HG02588 (cell line): ENCODE data around the gene HARS2.
"Not testable (repeated sequence)": the region's sequence is repeated elsewhere in the genome, so short reads cannot be mapped to it uniquely, and the experiment has no call there.

Experiments used
- ATAC-seq: cut with Tn5 transposase; IDR thresholded peaks from one replicate; pipeline ENCODE4 v1.9.1; 2021; ENCODE audit warnings: mild to moderate bottlenecking, moderate library complexity; ENCODE audit not compliant: unreplicated experiment

The HARS2 gene

DNA sequence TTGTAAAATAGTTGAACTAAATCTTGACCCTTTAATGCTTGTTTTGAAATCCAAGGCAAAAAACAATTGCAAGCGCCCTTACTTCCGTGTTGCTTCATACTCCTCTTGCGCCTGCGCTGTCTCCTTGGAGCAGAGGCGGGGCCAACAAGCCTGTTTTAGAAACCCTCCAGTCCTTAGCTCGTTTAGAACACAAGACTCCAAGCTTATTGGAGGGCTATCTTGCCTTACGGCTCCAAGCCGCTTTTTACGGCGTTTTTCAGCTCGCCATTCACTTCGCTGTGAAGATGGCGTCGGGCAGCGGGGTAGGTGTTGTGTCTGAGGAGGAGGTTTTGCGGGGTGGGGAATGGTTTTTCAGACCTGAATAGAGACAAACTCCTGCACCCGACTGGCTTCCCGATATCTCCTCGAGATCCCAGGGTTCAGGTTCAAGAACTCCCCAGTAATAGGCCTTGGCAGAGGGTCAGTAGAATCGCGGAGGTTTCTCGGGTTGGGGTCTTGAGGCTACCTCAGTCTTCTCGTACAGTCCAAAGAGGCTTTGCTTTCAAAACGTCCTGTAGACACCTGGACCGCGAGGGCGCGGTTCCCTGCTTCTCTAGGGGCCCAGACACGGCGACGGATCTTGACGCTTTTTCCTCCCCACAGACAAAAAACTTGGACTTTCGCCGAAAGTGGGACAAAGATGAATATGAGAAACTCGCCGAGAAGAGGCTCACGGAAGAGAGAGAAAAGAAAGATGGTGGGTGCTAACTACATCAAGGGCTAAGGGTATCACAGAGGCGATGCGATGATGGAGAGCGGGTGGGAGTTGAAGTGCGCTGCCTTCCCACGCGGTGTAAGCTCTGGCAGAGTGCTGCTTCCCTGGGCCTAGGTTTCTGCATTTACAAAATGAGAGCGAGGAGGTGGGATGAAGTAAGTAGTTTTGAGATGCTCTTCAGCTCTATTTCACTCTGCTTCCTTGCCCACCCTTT lies 9.2 kb downstream of the HARS2 start, which contains the start of gene ZMAT2:
Gene ZMAT2 (plus strand): TSS at position 271 of the 968 bp plus-strand sequence. CDS start 14 bp downstream, at position 285.
- peak; percentile 97 for ATAC-seq

DNA sequence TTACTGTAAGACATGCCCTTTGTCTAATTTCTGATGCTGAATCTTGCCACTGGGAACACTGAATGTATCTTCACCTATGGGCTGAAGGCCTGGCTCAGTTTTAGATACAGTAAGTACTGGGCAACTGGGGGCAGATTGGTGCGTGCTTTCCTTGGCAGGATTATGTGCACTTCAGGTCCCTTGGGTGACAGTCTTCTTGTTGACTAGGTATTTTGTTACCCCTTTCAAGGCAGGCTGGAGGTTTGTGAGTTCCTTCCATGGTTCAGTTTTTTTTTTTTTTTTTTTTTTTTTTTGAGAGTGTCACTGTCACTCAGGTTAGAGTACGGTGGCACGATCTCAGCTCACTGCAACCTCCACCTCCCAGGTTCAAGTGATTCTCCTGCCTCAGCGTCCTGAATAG lies 16.6 kb downstream of the HARS2 start:
- no peak for ATAC-seq

DNA sequence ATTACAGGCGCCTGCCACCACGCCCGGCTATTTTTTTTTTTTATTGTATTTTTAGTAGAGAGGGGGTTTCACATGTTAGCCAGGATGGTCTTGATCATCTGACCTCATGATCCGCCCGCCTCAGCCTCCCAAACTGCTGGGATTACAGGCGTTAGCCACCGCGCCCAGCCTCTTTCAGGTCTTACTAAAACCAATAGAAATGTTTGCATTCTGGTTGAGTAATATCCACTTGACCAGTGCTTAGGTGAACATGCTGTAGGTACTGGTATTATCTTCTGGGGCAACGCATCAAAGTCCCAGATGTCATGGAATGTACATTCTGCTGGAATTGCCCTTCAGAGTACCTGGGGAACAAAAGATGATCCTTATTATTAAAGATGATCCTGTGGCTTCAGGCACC lies 17.5 kb downstream of the HARS2 start:
- ATAC-seq = not testable (repeated sequence)

DNA sequence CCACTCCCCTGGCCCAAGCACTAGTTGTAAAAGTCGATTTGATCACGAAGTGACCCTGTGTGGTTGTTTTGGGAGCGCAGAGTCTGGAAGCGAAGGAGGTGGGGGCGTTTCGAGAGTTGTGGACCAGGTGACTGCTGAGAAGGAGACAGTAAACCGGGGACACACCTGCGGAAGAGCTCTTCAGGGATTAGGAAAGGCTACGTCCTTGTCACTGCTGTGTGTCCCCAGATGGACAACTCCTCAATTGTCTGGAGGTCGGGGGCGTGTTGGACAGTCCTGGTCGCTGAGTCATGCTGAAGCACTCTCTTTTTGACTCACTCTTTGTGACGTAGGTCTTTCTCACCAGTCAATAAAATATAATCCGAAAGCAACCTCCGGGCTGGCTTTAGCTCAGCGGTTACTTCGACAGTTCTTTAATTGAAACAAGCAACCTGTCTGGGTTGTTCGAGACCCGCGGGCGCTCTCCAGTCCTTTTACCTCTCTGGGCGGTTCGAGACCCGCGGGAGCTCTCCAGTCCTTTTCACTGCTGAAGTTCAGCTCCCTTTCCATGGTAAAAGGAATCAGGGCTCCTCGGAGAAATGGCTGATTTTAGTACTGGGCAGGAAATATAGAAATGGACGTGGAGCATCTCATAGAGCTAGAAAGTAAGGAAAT lies 19.8 kb downstream of the HARS2 start:
- peak; percentile 89 for ATAC-seq

DNA sequence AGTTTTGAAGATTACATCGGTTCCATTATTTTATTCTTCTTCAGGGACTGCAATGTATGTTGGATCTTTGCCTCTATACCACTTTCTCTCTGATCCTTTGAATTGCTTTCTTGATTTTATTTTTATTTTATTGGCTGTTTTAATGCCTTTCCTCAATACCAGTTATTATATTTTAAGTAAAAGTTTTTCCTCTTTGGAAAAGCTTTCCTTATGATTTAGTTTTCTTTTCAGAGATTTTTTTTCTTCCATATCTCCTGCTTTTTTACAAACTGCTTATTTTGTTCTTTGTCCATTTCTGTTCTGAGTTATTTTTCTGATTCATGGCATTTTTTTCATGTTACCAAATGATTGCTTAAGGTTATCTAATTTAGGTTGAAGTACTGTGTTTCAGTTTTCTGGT lies 20.5 kb downstream of the HARS2 start:
- no peak for ATAC-seq

DNA sequence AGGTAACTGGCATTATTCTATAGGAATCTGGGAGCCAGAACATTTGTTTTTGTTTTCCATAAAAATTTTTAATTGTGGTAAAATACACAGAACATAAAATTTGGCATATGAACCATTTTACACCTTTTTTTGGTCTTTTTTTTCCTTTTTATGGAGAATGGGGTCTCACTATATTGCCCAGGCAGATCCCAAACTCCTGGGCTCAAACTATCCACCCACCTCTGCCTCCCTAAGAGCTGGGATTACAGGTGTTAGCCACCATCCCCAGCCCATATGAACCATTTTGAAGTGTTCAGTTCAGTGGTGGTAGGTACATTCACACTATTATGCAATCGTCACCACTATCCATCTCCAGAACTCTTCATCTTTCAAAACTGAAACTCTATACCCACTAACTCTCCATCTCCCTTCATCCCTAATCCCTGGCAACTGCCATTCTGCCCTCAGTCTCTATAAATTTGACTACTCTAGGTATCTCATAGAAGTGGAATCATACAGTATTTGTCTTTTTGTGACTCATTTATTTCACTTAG lies 22.4 kb downstream of the HARS2 start:
- ATAC-seq = no peak

DNA sequence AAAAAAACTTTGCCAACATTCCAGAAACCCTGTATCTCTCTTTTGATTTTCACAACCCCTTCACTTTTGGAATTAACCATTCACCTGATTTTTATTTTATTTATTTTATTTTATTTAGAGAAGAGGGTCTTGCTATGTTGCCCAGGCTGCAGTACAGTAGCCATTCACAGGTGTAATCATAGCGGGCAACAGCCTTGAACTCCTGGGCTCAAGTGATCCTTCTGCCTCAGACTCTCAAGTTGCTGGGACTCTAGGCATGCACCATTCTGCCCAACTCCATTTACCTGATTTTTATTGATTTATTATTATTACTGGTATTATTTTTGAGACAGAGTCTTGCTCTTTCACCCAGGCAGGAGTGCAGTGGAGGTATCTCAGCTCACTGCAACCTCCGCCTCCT lies 25.0 kb downstream of the HARS2 start:
- not testable (repeated sequence) for ATAC-seq

DNA sequence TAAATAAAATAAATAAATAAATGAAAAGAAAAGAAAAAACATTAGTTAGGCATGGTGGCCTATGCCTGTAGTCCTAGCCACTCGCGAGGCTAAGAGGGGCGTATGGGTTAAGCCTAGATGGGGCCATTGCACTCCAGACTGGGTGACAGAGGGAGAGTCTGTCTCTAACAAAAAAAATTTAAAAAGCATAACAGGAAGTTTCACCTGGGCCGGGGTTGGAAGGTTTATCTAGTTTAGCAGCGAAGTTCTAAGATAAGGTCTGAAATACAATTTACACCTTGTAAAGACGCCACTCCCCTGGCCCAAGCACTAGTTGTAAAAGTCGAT lies 27.0 kb downstream of the HARS2 start:
- no peak for ATAC-seq

DNA sequence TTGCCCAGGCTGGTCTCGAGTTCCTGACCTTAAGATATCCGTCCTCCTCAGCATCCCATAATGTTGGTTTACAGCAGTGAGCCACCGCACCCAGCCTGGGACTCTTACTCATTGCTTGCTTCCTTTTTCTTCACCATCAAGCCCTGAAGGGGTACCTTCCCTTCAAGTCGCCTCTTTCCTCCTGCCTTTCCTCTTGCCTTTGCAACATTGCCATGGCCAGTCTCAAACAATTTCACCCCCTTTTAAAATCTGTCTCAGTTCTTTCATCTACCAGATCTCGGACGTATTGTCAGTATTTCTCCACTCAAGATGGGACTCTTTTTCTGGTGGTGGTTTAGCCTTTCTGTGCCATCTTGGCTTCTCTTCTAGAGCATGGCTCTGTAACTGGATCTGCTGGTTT lies 29.5 kb downstream of the HARS2 start:
- not testable (repeated sequence) for ATAC-seq

DNA sequence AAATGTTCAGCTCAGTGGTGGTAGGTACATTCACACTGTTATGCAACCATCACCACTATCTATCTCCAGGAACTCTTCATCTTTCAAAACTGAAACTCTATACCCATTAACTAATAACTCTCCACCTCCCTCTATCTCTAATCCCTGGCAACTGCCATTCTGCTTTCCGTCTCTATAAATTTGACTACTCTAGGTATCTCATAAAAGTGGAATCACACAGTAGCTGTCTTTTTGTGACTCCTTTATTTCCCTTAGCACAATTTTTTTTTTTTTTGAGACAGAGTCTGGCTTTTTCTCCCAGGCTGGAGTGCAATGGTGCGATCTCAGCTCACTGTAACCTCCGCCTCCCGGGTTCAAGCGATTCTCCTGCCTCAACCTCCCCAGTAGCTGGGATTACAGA lies 30.1 kb downstream of the HARS2 start:
- not testable (repeated sequence) for ATAC-seq

DNA sequence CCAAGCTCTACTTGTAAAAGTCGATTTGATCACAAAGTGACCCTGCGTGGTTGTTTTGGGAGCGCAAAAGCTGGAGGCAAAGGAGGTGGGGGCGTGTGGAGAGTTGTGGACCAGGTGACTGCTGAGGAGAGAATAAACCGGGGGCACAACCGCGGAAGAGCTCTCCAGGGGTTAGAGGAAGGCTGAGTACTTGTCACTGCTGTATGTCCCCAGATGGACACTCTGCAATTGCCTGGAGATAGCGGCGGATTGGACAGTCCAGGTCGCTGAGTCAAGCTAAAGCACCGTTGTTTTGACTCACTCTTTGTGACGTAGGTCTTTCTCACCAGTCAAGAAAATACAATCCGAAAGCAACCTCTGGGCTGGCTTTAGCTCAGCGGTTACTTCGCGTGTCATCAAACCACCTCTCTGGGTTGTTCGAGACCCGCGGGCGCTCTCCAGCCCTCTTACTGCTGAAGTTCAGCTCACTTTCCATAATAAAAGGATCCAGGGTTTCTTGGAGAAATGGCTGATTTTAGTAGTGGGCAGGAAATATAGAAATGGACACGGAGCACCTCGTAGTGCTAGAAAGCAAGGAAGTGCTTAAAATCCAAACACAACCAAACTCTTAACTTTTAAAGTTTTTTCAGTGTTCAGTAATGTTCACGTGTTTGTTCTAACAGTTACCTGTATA lies 34.7 kb downstream of the HARS2 start:
- peak; percentile 89 for ATAC-seq

DNA sequence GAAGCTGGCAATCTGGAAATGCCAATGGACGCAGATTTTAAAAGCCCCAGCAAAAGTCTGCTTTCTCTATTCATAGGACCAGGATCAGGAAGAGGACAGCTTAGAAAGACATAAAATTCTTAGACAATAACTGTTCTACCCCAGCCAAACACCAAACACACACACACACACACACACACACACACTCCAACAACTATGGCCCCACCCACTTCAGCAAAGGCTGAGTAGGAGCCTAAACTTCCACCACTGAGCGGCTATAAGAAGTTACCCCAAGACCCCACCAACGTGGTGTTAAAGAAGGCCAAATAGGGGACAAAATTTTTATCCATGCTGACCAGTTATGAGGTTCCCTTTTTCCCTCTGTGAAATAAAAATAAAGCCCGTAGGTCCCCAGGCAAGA lies 41.8 kb downstream of the HARS2 start:
- ATAC-seq = no peak

DNA sequence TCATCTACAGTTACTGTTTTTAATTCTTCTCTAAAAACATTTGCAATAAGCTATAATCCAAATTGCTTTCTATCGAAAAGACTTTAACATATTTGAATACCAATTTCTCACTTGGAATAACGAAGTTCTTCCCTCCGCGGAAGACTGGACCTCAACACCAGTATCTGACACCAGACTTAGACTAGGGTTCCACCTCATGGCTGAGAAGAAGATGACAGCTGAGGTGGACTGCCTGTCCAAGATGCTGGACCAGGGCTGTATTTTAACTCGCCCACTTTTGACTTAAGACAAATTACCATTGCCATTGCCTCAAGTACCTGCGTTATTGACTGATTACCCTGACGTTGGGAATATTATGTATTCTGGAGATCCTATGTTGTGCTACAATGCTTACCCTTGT lies 43.1 kb downstream of the HARS2 start:
- no peak for ATAC-seq

DNA sequence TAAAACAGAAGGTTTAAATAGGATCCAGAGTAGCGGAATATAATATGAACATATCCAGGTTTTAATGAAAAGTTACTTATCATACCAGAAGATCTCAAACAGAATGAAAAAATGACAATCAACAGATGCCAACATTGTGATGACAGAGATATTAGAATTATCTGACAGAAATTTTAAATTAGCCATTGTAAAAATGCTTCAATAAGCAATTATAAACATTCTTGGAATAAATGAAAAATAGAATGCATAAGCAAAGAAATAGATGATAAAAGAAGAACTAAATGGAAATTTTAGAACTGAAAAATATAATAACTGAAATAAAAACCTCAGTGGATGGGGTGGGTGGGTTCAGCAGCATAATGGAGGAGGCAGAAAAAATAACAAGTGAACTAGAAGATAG lies 46.2 kb downstream of the HARS2 start:
- ATAC-seq = no peak

DNA sequence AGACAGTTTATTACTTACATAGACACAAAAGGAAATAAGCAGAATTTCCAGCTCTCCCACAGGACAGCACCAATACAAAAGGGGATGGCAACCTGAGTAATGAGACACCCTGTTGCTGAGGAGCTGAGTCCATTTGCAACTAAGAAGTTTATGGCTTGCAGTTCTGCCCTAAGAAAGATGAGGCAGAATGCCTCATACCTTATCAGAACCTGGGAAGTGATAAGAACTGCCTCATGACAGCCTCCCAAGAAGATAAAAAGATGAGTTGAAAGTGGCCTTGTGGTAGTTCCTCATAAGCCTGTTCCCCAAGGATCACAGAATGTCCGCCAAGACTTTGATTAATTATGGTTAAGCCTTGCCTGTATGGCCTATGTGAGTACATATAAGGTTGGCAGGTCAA lies 50.7 kb downstream of the HARS2 start:
- ATAC-seq = no peak
